CMK (cell line): ENCODE measurements around the gene C1QTNF1.
A peak's percentile ranks its signal among the peaks of the same experiment; 100 is the strongest.
"Not testable (repeated sequence)": the region's sequence is repeated elsewhere in the genome, so short reads cannot be mapped to it uniquely, and the experiment has no call there.

ENCODE experiments used
- DNase-seq: peaks from one replicate; pipeline ENCODE4 v3.0.0-alpha.2; 2010; ENCODE audit warnings: low read depth

C1QTNF1 gene

GRCh38 chr17:79005063-79005861 is 18.7 kb upstream of the C1QTNF1 start:
- no peak for DNase-seq

- no peak for DNase-seq
These were observed 17.9 kb upstream of the C1QTNF1 start for GRCh38 chr17:79006046-79006445.

- no peak for DNase-seq
These were observed 17.0 kb upstream of the C1QTNF1 start for GRCh38 chr17:79006794-79007503.

GRCh38 chr17:79007504-79008381 is 16.2 kb upstream of the C1QTNF1 start:
- DNase-seq: no peak

GRCh38 chr17:79008666-79009387 is 15.1 kb upstream of the C1QTNF1 start:
- DNase-seq: no peak

GRCh38 chr17:79009397-79010303 is 14.3 kb upstream of the C1QTNF1 start, which contains the start of gene CANT1:
Gene CANT1, minus strand, starts transcription at chr17:79009764. Its CDS starts 12,142 bp downstream, at chr17:78997622.
- peak; percentile 71 for DNase-seq

- no peak for DNase-seq
These were observed 13.7 kb upstream of the C1QTNF1 start for GRCh38 chr17:79010304-79010646.

GRCh38 chr17:79011451-79012147 is 12.4 kb upstream of the C1QTNF1 start:
- DNase-seq: no peak

- no peak for DNase-seq
These were observed 11.3 kb upstream of the C1QTNF1 start for GRCh38 chr17:79012563-79013134.

- no peak for DNase-seq
These were observed 9.7 kb upstream of the C1QTNF1 start for GRCh38 chr17:79014158-79014758.

GRCh38 chr17:79017546-79018369 is 6.2 kb upstream of the C1QTNF1 start:
- no peak for DNase-seq

GRCh38 chr17:79018370-79018695 is 5.6 kb upstream of the C1QTNF1 start:
- no peak for DNase-seq

- DNase-seq: no peak
These were observed 4.7 kb upstream of the C1QTNF1 start for GRCh38 chr17:79019261-79019631.

- DNase-seq: no peak
These were observed 4.1 kb upstream of the C1QTNF1 start for GRCh38 chr17:79019632-79020584.

- no peak for DNase-seq
These were observed 3.2 kb upstream of the C1QTNF1 start for GRCh38 chr17:79020631-79021301.

- DNase-seq: not testable (repeated sequence)
These were observed 2.0 kb upstream of the C1QTNF1 start for GRCh38 chr17:79021929-79022328.

GRCh38 chr17:79022507-79022991 is 1.4 kb upstream of the C1QTNF1 start:
- no peak for DNase-seq
